AG09319 (cell line): ENCODE results near the gene HMOX2.

Experiments used
- DNase-seq: peaks from one replicate; pipeline ENCODE4 v3.0.0-alpha.2; 2010; ENCODE audit warnings: low read depth; ENCODE audit errors: extremely low read depth
- TF ChIP-seq, protein P1 (sequence below): IDR thresholded peaks from 2 replicates; pipeline ENCODE4 v1.5.1; 2011; ENCODE audit warnings: low read depth, mild to moderate bottlenecking, inconsistent platforms, low read length, moderate library complexity

The HMOX2 gene

GRCh38 chr16:4525634-4526277 lies 49.6 kb downstream of the HMOX2 start:
- no peak for DNase-seq
- TF ChIP-seq, protein P1, sequence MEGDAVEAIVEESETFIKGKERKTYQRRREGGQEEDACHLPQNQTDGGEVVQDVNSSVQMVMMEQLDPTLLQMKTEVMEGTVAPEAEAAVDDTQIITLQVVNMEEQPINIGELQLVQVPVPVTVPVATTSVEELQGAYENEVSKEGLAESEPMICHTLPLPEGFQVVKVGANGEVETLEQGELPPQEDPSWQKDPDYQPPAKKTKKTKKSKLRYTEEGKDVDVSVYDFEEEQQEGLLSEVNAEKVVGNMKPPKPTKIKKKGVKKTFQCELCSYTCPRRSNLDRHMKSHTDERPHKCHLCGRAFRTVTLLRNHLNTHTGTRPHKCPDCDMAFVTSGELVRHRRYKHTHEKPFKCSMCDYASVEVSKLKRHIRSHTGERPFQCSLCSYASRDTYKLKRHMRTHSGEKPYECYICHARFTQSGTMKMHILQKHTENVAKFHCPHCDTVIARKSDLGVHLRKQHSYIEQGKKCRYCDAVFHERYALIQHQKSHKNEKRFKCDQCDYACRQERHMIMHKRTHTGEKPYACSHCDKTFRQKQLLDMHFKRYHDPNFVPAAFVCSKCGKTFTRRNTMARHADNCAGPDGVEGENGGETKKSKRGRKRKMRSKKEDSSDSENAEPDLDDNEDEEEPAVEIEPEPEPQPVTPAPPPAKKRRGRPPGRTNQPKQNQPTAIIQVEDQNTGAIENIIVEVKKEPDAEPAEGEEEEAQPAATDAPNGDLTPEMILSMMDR = no peak

DNA sequence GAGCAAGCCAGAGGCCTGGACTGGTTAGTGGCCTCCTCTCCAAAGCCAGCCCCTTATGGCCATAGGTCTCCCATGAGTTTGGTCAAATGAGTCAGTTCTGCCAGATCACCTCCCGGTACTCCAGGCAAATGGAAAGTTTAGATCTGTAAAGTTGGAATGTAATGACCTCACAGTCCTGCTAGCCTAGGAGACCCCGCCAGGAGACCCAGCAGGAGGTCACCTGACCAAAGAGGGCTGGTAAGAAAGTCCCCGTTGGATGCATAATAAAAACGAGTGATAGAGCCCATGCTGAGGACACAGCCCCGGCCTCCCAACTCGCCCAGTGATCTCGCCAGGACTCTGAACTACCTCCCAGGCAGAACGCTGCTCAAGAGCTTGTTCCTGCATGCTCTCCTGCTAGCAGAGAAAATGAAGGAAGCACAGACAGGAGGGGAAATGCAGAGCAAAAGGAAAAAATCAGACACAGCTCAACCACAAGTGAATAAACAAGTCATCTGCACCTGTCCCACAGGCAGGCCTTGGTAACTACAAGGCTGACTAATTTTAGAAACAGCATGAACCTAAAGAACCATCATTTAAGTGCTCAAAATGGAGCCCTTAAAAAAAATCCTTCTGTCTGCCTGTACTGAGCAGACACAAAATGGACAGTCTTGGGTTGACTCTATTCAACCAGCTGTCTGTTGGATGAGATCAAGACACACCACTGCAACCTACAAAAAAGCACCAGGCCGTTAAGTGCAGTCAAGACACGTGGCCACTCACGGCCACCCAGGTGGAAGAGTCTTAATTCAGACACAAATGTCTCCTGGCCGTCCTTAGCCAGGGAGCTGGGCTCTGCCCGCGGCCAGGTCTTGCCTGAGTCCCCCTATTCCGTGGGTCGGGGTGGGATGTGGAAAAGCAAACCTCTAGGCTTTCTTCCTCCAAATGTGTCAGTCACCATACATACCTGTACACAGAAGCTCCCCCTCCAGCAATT lies 53.2 kb downstream of the HMOX2 start:
- TF ChIP-seq, protein P1 = no peak
- DNase-seq = no peak

DNA sequence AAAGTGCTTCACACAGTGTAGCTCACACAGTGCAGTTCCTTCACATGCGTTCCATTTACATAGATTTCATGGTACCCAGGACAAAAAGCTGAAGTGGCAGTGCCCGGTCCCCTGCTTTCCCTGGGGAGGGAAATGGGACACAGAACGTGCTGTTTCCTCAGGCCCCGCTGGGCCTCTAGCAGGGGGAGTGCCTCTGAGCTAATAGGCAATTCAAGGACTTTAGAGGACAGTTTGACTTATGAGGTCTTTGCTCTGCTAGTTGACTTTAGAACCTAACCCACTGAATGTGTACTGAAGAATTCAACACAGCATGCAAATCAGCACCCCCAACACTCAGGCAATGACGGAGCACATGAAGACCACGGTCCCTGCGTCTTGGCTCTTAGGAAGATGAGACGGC lies 55.6 kb downstream of the HMOX2 start:
- DNase-seq = no peak
- TF ChIP-seq, protein P1 = no peak

GRCh38 chr16:4532238-4532637 lies 56.0 kb downstream of the HMOX2 start:
- TF ChIP-seq, protein P1 = no peak
- no peak for DNase-seq

GRCh38 chr16:4533490-4533889 lies 57.3 kb downstream of the HMOX2 start:
- no peak for DNase-seq
- TF ChIP-seq, protein P1 = no peak

- no peak for DNase-seq
- TF ChIP-seq, protein P1 = no peak
These were observed 58.1 kb downstream of the HMOX2 start for GRCh38 chr16:4534151-4534790.
